Esophagus squamous epithelium (tissue), 5 donors: ENCODE data around the gene WDR86. TPM values are rescaled to one million over a fixed set of nuclear protein-coding genes. Genes with fewer than 3 reads are reported as not detected.

Experiments used
- DNase-seq: peaks from one replicate; lab custom pipeline; 2025; lab: John Stamatoyannopoulos, UW
- H3K27ac ChIP-seq, 4 donors: fragments of 200-600 bp; sonication (generic); one replicate each; pipeline ENCODE4 v1.5.1; 2016 to 2019; ENCODE audit warnings: mild to moderate bottlenecking in 1 of 4
- H3K27me3 ChIP-seq, 4 donors: fragments of 200-600 bp; sonication (generic); 1 replicate in 3 of 4; 2 replicates in 1 of 4; pipeline versions ENCODE4 v1.5.1 to v1.6.0; 2017 to 2021; ENCODE audit warnings: antibody characterized with exemption in 1 of 4
- H3K36me3 ChIP-seq, 3 donors: fragments of 200-600 bp; sonication (generic); one replicate each; pipeline ENCODE4 v1.5.1; 2016 to 2019
- H3K4me1 ChIP-seq, 3 donors: fragments of 200-600 bp; sonication (generic); one replicate each; pipeline ENCODE4 v1.5.1; 2017 to 2019
- H3K4me3 ChIP-seq, 4 donors: fragments of 200-600 bp; sonication (generic); 1 replicate in 3 of 4; 2 replicates in 1 of 4; pipeline ENCODE4 v1.5.1; 2016 to 2019; ENCODE audit warnings: mild to moderate bottlenecking in 2 of 4, moderate library complexity in 1 of 4
- H3K9me3 ChIP-seq, 3 donors: fragments of 200-600 bp; sonication (generic); one replicate each; pipeline ENCODE4 v1.5.1; 2016 to 2019
- POLR2A ChIP-seq, 4 donors: fragments of 450-650 bp; IDR thresholded peaks; one replicate each; pipeline ENCODE4 v1.6.1; 2017; ENCODE audit warnings: antibody characterized with exemption in 4 of 4, mild to moderate bottlenecking in 4 of 4, moderate library complexity in 3 of 4
- WGBS, 2 donors: methylation state at CpG; one replicate each; pipeline ENCODE4 v1.1.5; 2018; 5-methylcytosine and 5-hydroxymethylcytosine counted together
- intact Hi-C: fragments of 100-400 bp; cut with DNase I; formaldehyde crosslinking; loops from one replicate; pipeline ENCODE4 v1.15.0; 2022
- total RNA-seq, 4 donors: library from RNA; depleted of rRNA; stranded (reverse); fragments of >200 nt; gene quantifications; one replicate each; pipeline ENCODE4 v1.1.0, GENCODE V29; 2016
- TF ChIP-seq, protein P1 (sequence below), 6 experiments: fragments of 450-650 bp in 4 of 6; fragments of 200-600 bp in 2 of 6; sonication (generic) in 2 of 6; IDR thresholded peaks; one replicate each; pipeline ENCODE4 v1.5.1; 2016 to 2019; ENCODE audit warnings: antibody characterized with exemption in 6 of 6, mild to moderate bottlenecking in 4 of 6, moderate library complexity in 4 of 6
- donor health status: DM: yes; HTN: yes; CAD: no.

The WDR86 gene
- total RNA-seq, 4 donors from 2014 or later = 0.53 to 4.6 (median 1.5) TPM

DNA sequence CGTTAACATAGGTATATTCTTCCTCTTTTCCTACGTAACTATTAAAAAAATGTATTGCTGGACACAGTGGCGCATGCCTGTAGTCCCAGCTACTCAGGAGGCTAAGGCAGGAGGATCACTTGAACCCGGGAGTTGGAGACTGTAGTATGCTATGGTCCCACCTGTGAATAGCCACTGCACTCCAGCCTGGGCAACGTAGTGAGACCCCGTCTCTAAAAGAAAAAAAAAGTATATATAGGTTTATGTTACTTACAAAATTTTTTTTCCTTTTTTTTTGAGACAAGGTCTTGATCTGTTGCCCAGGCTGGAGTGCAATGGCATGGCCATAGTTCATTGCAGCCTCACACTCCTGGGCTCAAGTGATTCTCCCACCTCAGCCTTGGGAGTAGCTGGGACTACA lies 62.6 kb downstream of the WDR86 start:
- no peak overlapping the region for H3K4me3 ChIP-seq
- H3K36me3 ChIP-seq = peaks cover 4 to 78% (median 8%) of the 10 kb centered on the region in 3 donors
- TF ChIP-seq, protein P1, sequence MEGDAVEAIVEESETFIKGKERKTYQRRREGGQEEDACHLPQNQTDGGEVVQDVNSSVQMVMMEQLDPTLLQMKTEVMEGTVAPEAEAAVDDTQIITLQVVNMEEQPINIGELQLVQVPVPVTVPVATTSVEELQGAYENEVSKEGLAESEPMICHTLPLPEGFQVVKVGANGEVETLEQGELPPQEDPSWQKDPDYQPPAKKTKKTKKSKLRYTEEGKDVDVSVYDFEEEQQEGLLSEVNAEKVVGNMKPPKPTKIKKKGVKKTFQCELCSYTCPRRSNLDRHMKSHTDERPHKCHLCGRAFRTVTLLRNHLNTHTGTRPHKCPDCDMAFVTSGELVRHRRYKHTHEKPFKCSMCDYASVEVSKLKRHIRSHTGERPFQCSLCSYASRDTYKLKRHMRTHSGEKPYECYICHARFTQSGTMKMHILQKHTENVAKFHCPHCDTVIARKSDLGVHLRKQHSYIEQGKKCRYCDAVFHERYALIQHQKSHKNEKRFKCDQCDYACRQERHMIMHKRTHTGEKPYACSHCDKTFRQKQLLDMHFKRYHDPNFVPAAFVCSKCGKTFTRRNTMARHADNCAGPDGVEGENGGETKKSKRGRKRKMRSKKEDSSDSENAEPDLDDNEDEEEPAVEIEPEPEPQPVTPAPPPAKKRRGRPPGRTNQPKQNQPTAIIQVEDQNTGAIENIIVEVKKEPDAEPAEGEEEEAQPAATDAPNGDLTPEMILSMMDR (IDR thresholded peaks at IDR 0.05) = no peak
- TF ChIP-seq POLR2A (IDR thresholded peaks at IDR 0.05) = no peak
- H3K27me3 ChIP-seq = no peaks in the 10 kb centered on the region
- no peak for DNase-seq
- no peaks in the 10 kb centered on the region for H3K9me3 ChIP-seq
- H3K27ac ChIP-seq = no peak overlapping the region
- H3K4me1 ChIP-seq = peaks cover 7 to 57% (median 23%) of the 10 kb centered on the region in 3 donors
- 89 to 95% methylated on average over 6 of the region's 6 CpGs for WGBS, 2 donors
- intact Hi-C loops = loop anchor here (5.0 kb wide), 1 partner anchor 35 kb away; no protein-coding TSS in a partner anchor

DNA sequence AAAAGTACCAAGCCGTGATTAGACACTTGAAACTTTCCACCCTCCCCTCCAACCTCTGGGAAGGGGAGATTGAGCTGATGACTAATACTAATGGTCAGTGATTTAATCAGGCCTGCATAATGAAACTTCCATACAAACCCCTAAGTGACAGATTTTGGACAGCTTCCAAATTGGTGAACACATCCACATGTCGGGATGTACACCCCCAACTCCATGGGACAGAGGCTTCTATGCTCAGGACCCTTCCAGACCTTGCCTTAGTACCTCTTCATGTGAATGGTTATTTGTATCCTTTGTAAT lies 63.4 kb downstream of the WDR86 start:
- Histone ChIP-seq H3K4me3 (no peak overlapping the region), H3K27ac (no peak overlapping the region), H3K4me1 (peaks cover 7 to 60% (median 23%) of the 10 kb centered on the region in 3 donors), H3K27me3 (no peaks in the 10 kb centered on the region), H3K9me3 (no peaks in the 10 kb centered on the region), H3K36me3 (peaks cover 4 to 70% (median 8%) of the 10 kb centered on the region in 3 donors)
- TF ChIP-seq, protein P1 (IDR thresholded peaks at IDR 0.05) = no peak
- TF ChIP-seq POLR2A (IDR thresholded peaks at IDR 0.05) = no peak
- WGBS, 2 donors = 62 to 73% methylated on average over 2 of the region's 2 CpGs
- intact Hi-C loops = loop anchor here (5.0 kb wide), 1 partner anchor 34 kb away; no protein-coding TSS in a partner anchor
- no peak for DNase-seq

DNA sequence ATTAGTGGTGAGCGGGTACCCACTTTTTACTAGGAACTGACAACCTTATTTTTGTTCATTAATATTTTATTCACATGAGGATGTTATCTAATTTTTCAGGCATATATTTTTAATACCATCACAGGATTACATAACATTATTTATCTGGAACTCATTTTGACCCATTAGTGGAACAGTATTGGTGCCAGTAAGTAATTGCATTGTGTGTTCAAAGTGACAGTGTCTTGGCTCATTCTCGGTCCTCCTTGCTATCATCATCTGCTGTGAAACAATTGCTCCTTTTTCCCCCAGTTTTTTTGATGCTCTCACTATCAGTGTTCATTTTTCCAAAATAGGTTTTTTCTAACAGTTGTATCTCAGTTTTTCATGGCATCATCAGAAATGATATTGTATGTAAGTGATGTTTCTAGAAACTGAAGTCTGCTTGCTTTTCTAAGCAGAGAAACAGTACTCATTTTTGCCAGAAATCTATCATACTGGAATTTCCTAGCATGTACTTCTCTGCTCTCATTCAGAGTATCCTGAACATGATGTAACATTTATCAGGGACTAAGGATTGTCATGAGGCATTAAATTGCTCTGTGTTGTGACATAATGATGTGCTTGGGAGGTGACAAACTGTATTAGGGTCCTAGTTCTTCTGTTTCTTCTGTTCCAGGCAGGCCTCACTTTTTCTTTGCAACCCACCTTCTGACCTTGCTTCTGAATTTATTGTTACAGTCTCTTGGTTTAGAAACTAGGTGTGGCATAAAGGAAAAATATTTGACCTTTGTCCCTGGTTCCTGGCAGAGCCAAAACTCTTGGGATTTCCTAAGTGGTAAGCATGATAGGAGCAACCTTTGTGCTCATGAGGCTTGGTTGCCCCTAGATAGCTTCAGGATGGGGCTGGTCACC lies 64.0 kb downstream of the WDR86 start:
- peaks cover 11 to 59% (median 28%) of the 10 kb centered on the region in 3 donors for H3K4me1 ChIP-seq
- H3K36me3 ChIP-seq = peaks cover 4 to 64% (median 8%) of the 10 kb centered on the region in 3 donors
- H3K27me3 ChIP-seq = no peaks in the 10 kb centered on the region
- no peak overlapping the region for H3K4me3 ChIP-seq
- TF ChIP-seq, protein P1 (IDR thresholded peaks at IDR 0.05) = no peak
- no peak for TF ChIP-seq POLR2A (IDR thresholded peaks at IDR 0.05)
- DNase-seq = no peak
- no peak overlapping the region for H3K27ac ChIP-seq
- 75 to 80% methylated on average over 2 of the region's 2 CpGs for WGBS, 2 donors
- intact Hi-C loops = loop anchor here (5.0 kb wide), 1 partner anchor 34 kb away; no protein-coding TSS in a partner anchor
- no peaks in the 10 kb centered on the region for H3K9me3 ChIP-seq

- no peak for DNase-seq
- H3K9me3 ChIP-seq = no peaks in the 10 kb centered on the region
- peaks cover 4 to 38% (median 19%) of the 10 kb centered on the region in 3 donors for H3K4me1 ChIP-seq
- 94 to 98% methylated on average over 9 of the region's 9 CpGs for WGBS, 2 donors
- H3K27me3 ChIP-seq = no peaks in the 10 kb centered on the region
- no peak overlapping the region for H3K27ac ChIP-seq
- TF ChIP-seq, protein P1 (IDR thresholded peaks at IDR 0.05) = no peak
- no peak for TF ChIP-seq POLR2A (IDR thresholded peaks at IDR 0.05)
- no peak overlapping the region for H3K4me3 ChIP-seq
- H3K36me3 ChIP-seq = peaks cover 4 to 42% (median 8%) of the 10 kb centered on the region in 3 donors
- intact Hi-C loops = no loop called here
These were observed 66.3 kb downstream of the WDR86 start for GRCh38 chr7:151343516-151343915.

- Histone ChIP-seq H3K4me1 (peaks cover 4 to 38% (median 19%) of the 10 kb centered on the region in 3 donors), H3K27me3 (no peaks in the 10 kb centered on the region), H3K27ac (peak overlapping the region in 2 of 4 donors; percentile 72 to 91), H3K36me3 (peaks cover 4 to 36% (median 8%) of the 10 kb centered on the region in 3 donors), H3K4me3 (peak overlapping the region; percentile 60 to 88 (median 86)), H3K9me3 (no peaks in the 10 kb centered on the region)
- DNase-seq = no peak
- intact Hi-C loops = no loop called here
- 24 to 38% methylated on average over 8 of the region's 8 CpGs for WGBS, 2 donors
- TF ChIP-seq POLR2A (IDR thresholded peaks at IDR 0.05) = no peak
- TF ChIP-seq, protein P1 (IDR thresholded peaks at IDR 0.05) = no peak
These were observed 67.0 kb downstream of the WDR86 start for GRCh38 chr7:151342811-151343210.
